K562 (cell line): ENCODE measurements around the gene ASB4. TPM values are rescaled to one million over a fixed set of nuclear protein-coding genes. Genes with fewer than 3 reads are reported as not detected.

ENCODE experiments used
- ASH1L ChIP-seq: fragments of 450-650 bp; IDR thresholded peaks from 2 replicates; pipeline ENCODE4 v1.6.1; 2018; ENCODE audit warnings: borderline replicate concordance, mild to moderate bottlenecking, low read depth; ENCODE audit not compliant: partially characterized antibody
- HNRNPL ChIP-seq: fragments of 200-400 bp; formaldehyde crosslinking; IDR thresholded peaks from 2 replicates; pipeline ENCODE4 v1.6.1; 2017; ENCODE audit warnings: low read depth, mild to moderate bottlenecking, low read length
- IFI16 ChIP-seq: fragments of 250-450 bp; sonication (Bioruptor Pico); IDR thresholded peaks from 2 replicates; pipeline ENCODE4 v2.1.2; 2022; ENCODE audit warnings: mild to moderate bottlenecking, inconsistent platforms
- MAFG ChIP-seq: fragments of 450-650 bp; conservative IDR thresholded peaks from 2 replicates; pipeline ENCODE4 v1.6.1; 2016; ENCODE audit warnings: missing genetic modification characterization, missing compliant biosample characterization
- MYBL2 ChIP-seq, 2 experiments: fragments of 450-650 bp in 1 of 2; sonication (generic) in 1 of 2; formaldehyde crosslinking in 1 of 2; IDR thresholded peaks; 2 replicates each; pipeline versions ENCODE4 v1.6.1 to v1.8.1; 2017 to 2022; ENCODE audit warnings: borderline replicate concordance in 1 of 2, inconsistent platforms in 1 of 2, low read depth in 1 of 2, mild to moderate bottlenecking in 1 of 2, missing genetic modification reagents in 1 of 2, moderate library complexity in 1 of 2
- PATZ1 ChIP-seq: fragments of 250-450 bp; sonication (Bioruptor Pico); IDR thresholded peaks from 2 replicates; pipeline ENCODE4 v1.5.0; 2020; ENCODE audit warnings: mild to moderate bottlenecking, borderline replicate concordance
- SMAD1 ChIP-seq: fragments of 150-350 bp; IDR thresholded peaks from 2 replicates; pipeline ENCODE4 v1.6.1; 2014; ENCODE audit warnings: low read length, low read depth; ENCODE audit not compliant: partially characterized antibody
- SRSF1 ChIP-seq: fragments of 200-400 bp; formaldehyde crosslinking; IDR thresholded peaks from 2 replicates; pipeline ENCODE4 v1.6.1; 2017; ENCODE audit warnings: mild to moderate bottlenecking, low read depth, low read length, moderate library complexity
- ZNF282 ChIP-seq: sonication (generic); formaldehyde crosslinking; IDR thresholded peaks from 2 replicates; pipeline ENCODE4 v1.8.1; 2023; ENCODE audit warnings: missing genetic modification reagents
- polyA plus RNA-seq, 8 experiments: library from polyadenylated mRNA; depleted of rRNA in 4 of 8; stranded (reverse) in 5 of 8; unstranded in 3 of 8; fragments of >200 nt; fragmentation: Nextera tagmentation in 2 of 8; fragmentation: Illumina TruSeq in 1 of 8; extraction: Ambion mirVana in 2 of 8; extraction: Trizol in 1 of 8; gene quantifications; 2 replicates each; pipeline versions ENCODE4 v1.2.1 to v1.2.3, GENCODE V29; 2011 to 2014; ENCODE audit warnings: inconsistent platforms in 1 of 8, missing spikeins in 1 of 8
- total RNA-seq, 7 experiments: library from RNA; depleted of rRNA in 6 of 7; stranded (reverse); fragments of >200 nt in 6 of 7; fragmentation: Illumina TruSeq in 2 of 7; extraction: Trizol in 2 of 7; gene quantifications; 2 replicates each; pipeline versions ENCODE4 v1.2.1 to v1.2.3, GENCODE V29; 2011 to 2021; ENCODE audit warnings: low replicate concordance in 1 of 7

ASB4 gene
- total and polyA plus RNA-seq, 9 of the 15 experiments (the other 6 are each of a cell fraction or from before 2014, with no cell fraction given): 0.03 to 0.07 TPM; not detected in 7

GRCh38 chr7:95479992-95480624, 5.6 kb upstream of the ASB4 start (continued):
- TF ChIP-seq MYBL2 (IDR thresholded peaks at IDR 0.05; ENCODE audit: low read depth): no peak
- no peak for TF ChIP-seq MYBL2 (CRISPR knock-in tag; IDR thresholded peaks at IDR 0.05; ENCODE audit: borderline replicate concordance)
- no peak for TF ChIP-seq ZNF282 (CRISPR knock-in tag)
- TF ChIP-seq SMAD1: no peak
- TF ChIP-seq SRSF1: no peak
- no peak for TF ChIP-seq HNRNPL
- no peak for TF ChIP-seq IFI16 (CRISPR knock-in tag)
- TF ChIP-seq PATZ1 (CRISPR knock-in tag): no peak
- no peak for TF ChIP-seq ASH1L
- no peak for TF ChIP-seq MAFG
